Breast epithelium (tissue), 3 donors: ENCODE measurements around the gene RB1.

Experiments
- CTCF ChIP-seq, 3 donors: fragments of 450-650 bp; IDR thresholded peaks; one replicate each; pipeline ENCODE4 v1.5.1; 2016 to 2017; ENCODE audit warnings: antibody characterized with exemption in 3 of 3, mild to moderate bottlenecking in 3 of 3, moderate library complexity in 3 of 3
- POLR2A ChIP-seq: fragments of 450-650 bp; IDR thresholded peaks from one replicate; pipeline ENCODE4 v1.6.1; 2016; ENCODE audit warnings: antibody characterized with exemption, mild to moderate bottlenecking, moderate library complexity

GRCh38 chr13:48493066-48493765, 189.7 kb downstream of the RB1 start:
- TF ChIP-seq CTCF (IDR thresholded peaks at IDR 0.05) (no peak), POLR2A (no peak)
